WTC11 (cell line): ENCODE measurements around the gene SMURF1.

Source experiments
- CTCF ChIP-seq: fragments of 200-600 bp; IDR thresholded peaks from 2 replicates; pipeline ENCODE4 v1.8.0; 2022; ENCODE audit warnings: antibody characterized with exemption
- GABPB1 ChIP-seq: sonication (generic); formaldehyde crosslinking; IDR thresholded peaks from 2 replicates; pipeline ENCODE4 v1.8.1; 2023; ENCODE audit warnings: mild to moderate bottlenecking, missing genetic modification reagents
- HMGXB4 ChIP-seq: sonication (generic); formaldehyde crosslinking; IDR thresholded peaks from 2 replicates; pipeline ENCODE4 v1.8.1; 2023; ENCODE audit warnings: mild to moderate bottlenecking, moderate library complexity, missing genetic modification reagents
- OVOL2 ChIP-seq: fragments of 250-450 bp; sonication (Bioruptor Pico); IDR thresholded peaks from 2 replicates; pipeline ENCODE4 v1.9.0; 2021; ENCODE audit warnings: mild to moderate bottlenecking, borderline replicate concordance
- USF2 ChIP-seq: sonication (generic); formaldehyde crosslinking; IDR thresholded peaks from 2 replicates; pipeline ENCODE4 v1.8.1; 2023; ENCODE audit warnings: mild to moderate bottlenecking, missing genetic modification reagents, moderate library complexity
- ZNF121 ChIP-seq: sonication (generic); formaldehyde crosslinking; IDR thresholded peaks from 2 replicates; pipeline ENCODE4 v1.8.0; 2023; ENCODE audit warnings: missing genetic modification reagents
- ZNF138 ChIP-seq: sonication (generic); formaldehyde crosslinking; conservative IDR thresholded peaks from 2 replicates; pipeline ENCODE4 v1.8.1; 2022; ENCODE audit warnings: mild to moderate bottlenecking, moderate library complexity, missing genetic modification reagents
- TF ChIP-seq, protein P1 (sequence below): fragments of 250-450 bp; sonication (Bioruptor Pico); IDR thresholded peaks from 2 replicates; pipeline ENCODE4 v1.8.0; 2021; ENCODE audit warnings: mild to moderate bottlenecking

DNA sequence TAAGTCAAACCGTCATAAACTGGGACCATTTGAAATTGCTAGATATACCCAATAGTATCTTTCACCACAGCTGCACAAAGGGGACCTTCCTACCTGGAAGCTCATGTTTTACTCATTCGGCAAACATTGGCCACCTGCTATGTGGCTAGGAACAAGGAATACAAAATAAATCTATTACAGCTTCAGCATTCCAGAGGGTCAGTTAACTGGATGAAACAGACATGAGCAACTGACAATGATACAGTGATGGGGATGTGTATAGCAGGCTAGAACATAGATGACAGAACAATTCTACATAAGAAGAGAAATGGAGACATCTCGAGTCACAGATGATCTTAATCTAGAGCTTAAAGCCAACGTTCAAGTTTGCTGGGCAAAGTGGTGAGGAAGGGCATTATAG is 3.1 kb upstream of the SMURF1 start:
- no peak for TF ChIP-seq CTCF
- no peak for TF ChIP-seq USF2
- TF ChIP-seq OVOL2 (CRISPR knock-in tag): no peak
- no peak for TF ChIP-seq GABPB1 (CRISPR knock-in tag)
- TF ChIP-seq HMGXB4 (CRISPR knock-in tag): no peak
- no peak for TF ChIP-seq ZNF138 (CRISPR knock-in tag)
- TF ChIP-seq ZNF121 (CRISPR knock-in tag): no peak
- TF ChIP-seq, protein P1, sequence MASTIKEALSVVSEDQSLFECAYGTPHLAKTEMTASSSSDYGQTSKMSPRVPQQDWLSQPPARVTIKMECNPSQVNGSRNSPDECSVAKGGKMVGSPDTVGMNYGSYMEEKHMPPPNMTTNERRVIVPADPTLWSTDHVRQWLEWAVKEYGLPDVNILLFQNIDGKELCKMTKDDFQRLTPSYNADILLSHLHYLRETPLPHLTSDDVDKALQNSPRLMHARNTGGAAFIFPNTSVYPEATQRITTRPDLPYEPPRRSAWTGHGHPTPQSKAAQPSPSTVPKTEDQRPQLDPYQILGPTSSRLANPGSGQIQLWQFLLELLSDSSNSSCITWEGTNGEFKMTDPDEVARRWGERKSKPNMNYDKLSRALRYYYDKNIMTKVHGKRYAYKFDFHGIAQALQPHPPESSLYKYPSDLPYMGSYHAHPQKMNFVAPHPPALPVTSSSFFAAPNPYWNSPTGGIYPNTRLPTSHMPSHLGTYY: no peak
